ENCODE data around the gene NAT8L. TPM values are rescaled to one million over a fixed set of nuclear protein-coding genes. Genes with fewer than 3 reads are reported as not detected.
A peak's percentile ranks its signal among the peaks of the same experiment; 100 is the strongest.

The NAT8L gene
- total RNA-seq, 1 experiment from 2014 or later, result 9.2 TPM

DNA sequence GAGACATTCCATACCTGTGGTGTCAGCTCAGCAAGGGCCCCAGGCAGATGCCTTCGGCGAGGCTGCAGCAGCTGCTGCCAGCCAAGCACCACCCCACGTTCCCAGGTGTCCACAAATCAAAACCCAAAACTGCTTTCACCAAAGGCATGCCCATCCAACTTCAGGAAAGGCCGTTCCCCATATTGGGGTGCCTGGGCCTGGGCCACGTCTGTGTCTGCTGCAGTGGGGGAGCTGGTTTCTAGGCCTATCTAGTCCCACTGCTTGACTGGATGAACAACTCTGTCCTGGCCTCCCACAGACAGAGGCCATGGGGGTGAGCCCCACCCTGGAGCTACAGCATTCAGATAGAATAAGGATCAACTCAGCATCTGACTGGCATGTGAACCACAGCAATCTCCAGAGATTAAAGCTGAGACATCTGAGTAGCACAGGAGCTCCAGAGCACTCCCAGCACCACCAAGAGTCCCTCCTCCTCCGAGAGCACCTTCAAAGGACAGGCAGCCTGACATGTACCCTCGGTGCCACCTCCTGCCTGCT, 37.0 kb downstream of the NAT8L start:
- ChIA-PET RAD21 (ENCODE audit: low non-redundant PET in 1 of 2, low total read pairs in 2 of 2, uncharacterized antibody in 2 of 2, unreplicated experiment in 2 of 2) (no interaction called here), POLR2A (no interaction called here), CTCF (interaction anchor here (1.1 kb wide), 1 partner anchor 9 kb away, joined by 4 read pairs; no protein-coding TSS in a partner anchor)
- no peaks in the 10 kb centered on the region for H3K9me2 ChIP-seq (ENCODE audit: insufficient read depth)
- H2AFZ ChIP-seq (ENCODE audit: low read depth, low read length, poor library complexity, severe bottlenecking), result no peak overlapping the region
- no TSS peak for BruUV-seq (replicated peaks)
- H3K4me3 ChIP-seq (replicated peaks in 1 of 2; ENCODE audit: low read depth in 1 of 2, low read length in 2 of 2), result peak overlapping the region in 1 of 2 experiments; percentile 13; a peak in 1 of 4 replicates
- H3K27ac ChIP-seq (ENCODE audit: low read depth, low read length), result peak overlapping the region; percentile 56
- H3K9ac ChIP-seq (ENCODE audit: low read length), result no peak overlapping the region
- peak; percentile 21 for DNase-seq (ENCODE audit: low read depth, low spot score)
- no peaks in the 10 kb centered on the region for H3K27me3 ChIP-seq (ENCODE audit: insufficient read depth, low read length)
- peak; percentile 76 for ATAC-seq
- intact Hi-C loops (cut with micrococcal nuclease), result no loop called here
- TF ChIP-seq ZNF274 (IDR thresholded peaks at IDR 0.05; ENCODE audit: low read depth, low read length), result no peak
- no peak for TF ChIP-seq REST (IDR thresholded peaks at IDR 0.05; ENCODE audit: low read depth)
- TF ChIP-seq SIN3A (IDR thresholded peaks at IDR 0.05; ENCODE audit: low read depth), result no peak
- no peak for TF ChIP-seq SRF (IDR thresholded peaks at IDR 0.05; ENCODE audit: low read depth)
- TF ChIP-seq JUND (IDR thresholded peaks at IDR 0.05), result 0 out of 2 replicates have a peak, but pooled peaks have one; percentile 21
- TF ChIP-seq YY1 (IDR thresholded peaks at IDR 0.05; ENCODE audit: extremely low read depth, insufficient replicate concordance, low read depth, low read length), result no peak
- TF ChIP-seq MAX (IDR thresholded peaks at IDR 0.05), result 0 out of 2 replicates have a peak, but pooled peaks have one; percentile 10
- TF ChIP-seq SP1 (IDR thresholded peaks at IDR 0.05; ENCODE audit: low read depth), result peak; percentile 28; the same call in 1 of the 2 replicates
- no peak for TF ChIP-seq ATF3 (IDR thresholded peaks at IDR 0.05)
- 0 out of 2 replicates have a peak, but pooled peaks have one; percentile 12 for TF ChIP-seq CBX3 (IDR thresholded peaks at IDR 0.05; ENCODE audit: low read depth)
- H3K79me2 ChIP-seq (ENCODE audit: insufficient read depth, low read length), result no peaks in the 10 kb centered on the region
- no peaks in the 10 kb centered on the region for H4K20me1 ChIP-seq (ENCODE audit: insufficient read depth)
- H3K4me1 ChIP-seq (ENCODE audit: control insufficient read depth in 1 of 2, insufficient read depth in 2 of 2, low read length in 2 of 2), result peaks cover 19 to 21% of the 10 kb centered on the region in 2 experiments
- no peaks in the 10 kb centered on the region for H3K9me3 ChIP-seq (ENCODE audit: control insufficient read depth in 1 of 2, insufficient read depth in 1 of 2, low read depth in 1 of 2, low read length in 2 of 2)
- no peaks in the 10 kb centered on the region for H3K36me3 ChIP-seq (ENCODE audit: control insufficient read depth in 1 of 2, insufficient read depth in 2 of 2, low read length in 2 of 2)
- peak overlapping the region; percentile 68 for H3K4me2 ChIP-seq (ENCODE audit: low read length)
